Activated gamma-delta T cell treated with Interleukin-2 at 50 U/mL for 16 hours (primary cell): ENCODE measurements around the gene IL4R.
"Not testable (repeated sequence)": the region's sequence is repeated elsewhere in the genome, so short reads cannot be mapped to it uniquely, and the experiment has no call there.

Source experiments
- DNase-seq: peaks from one replicate; pipeline ENCODE4 v3.0.0-alpha.2; 2020

Gene IL4R

GRCh38 chr16:27385398-27385797, 71.6 kb downstream of the IL4R start:
- no peak for DNase-seq

GRCh38 chr16:27386674-27387073, 72.9 kb downstream of the IL4R start:
- no peak for DNase-seq

GRCh38 chr16:27387724-27388123, 74.0 kb downstream of the IL4R start:
- DNase-seq = no peak

GRCh38 chr16:27389272-27389961, 75.6 kb downstream of the IL4R start:
- DNase-seq = no peak

- DNase-seq = no peak
Measured at GRCh38 chr16:27390151-27390550, 76.4 kb downstream of the IL4R start.

- no peak for DNase-seq
Measured at GRCh38 chr16:27392671-27393070, 78.9 kb downstream of the IL4R start.

GRCh38 chr16:27394516-27394915, 80.7 kb downstream of the IL4R start:
- DNase-seq = no peak

- not testable (repeated sequence) for DNase-seq
Measured at GRCh38 chr16:27398341-27398893, 84.6 kb downstream of the IL4R start.

GRCh38 chr16:27398894-27399853, 85.4 kb downstream of the IL4R start:
- DNase-seq = no peak

GRCh38 chr16:27399969-27400368, 86.2 kb downstream of the IL4R start:
- no peak for DNase-seq

GRCh38 chr16:27400751-27401620, 87.2 kb downstream of the IL4R start:
- DNase-seq = no peak

- DNase-seq = peak; percentile 92
Measured at GRCh38 chr16:27401768-27402568, 88.2 kb downstream of the IL4R start, which contains the start of gene IL21R. TSS of gene IL21R (plus strand) at chr16:27402174. CDS start at chr16:27430072, 27,898 bp downstream.

- no peak for DNase-seq
Measured at GRCh38 chr16:27402569-27402963, 88.8 kb downstream of the IL4R start.

- peak; percentile 17 for DNase-seq
Measured at GRCh38 chr16:27402964-27403600, 89.3 kb downstream of the IL4R start.

GRCh38 chr16:27403601-27403992, 89.8 kb downstream of the IL4R start:
- DNase-seq = no peak

- DNase-seq = no peak
Measured at GRCh38 chr16:27404163-27404823, 90.5 kb downstream of the IL4R start.

- DNase-seq = peak; percentile 17
Measured at GRCh38 chr16:27405546-27406451, 92.0 kb downstream of the IL4R start.

GRCh38 chr16:27406511-27407128, 92.8 kb downstream of the IL4R start:
- DNase-seq = no peak

- no peak for DNase-seq
Measured at GRCh38 chr16:27407133-27407532, 93.4 kb downstream of the IL4R start.
